Activated CD4-positive, alpha-beta memory T cell treated with anti-CD3 and anti-CD28 coated beads for 36 hours (primary cell): ENCODE data around the gene TRIM9. TPM values are rescaled to one million over a fixed set of nuclear protein-coding genes. Genes with fewer than 3 reads are reported as not detected.
A peak's percentile ranks its signal among the peaks of the same experiment; 100 is the strongest.
"Not testable (repeated sequence)": the region's sequence is repeated elsewhere in the genome, so short reads cannot be mapped to it uniquely, and the experiment has no call there.

Source experiments
- CTCF ChIA-PET: fragments of 350-600 bp; sonication (Branson Sonifier 250); formaldehyde crosslinking; loops from one replicate; lab custom pipeline; 2021; ENCODE audit warnings: antibody characterized with exemption, inconsistent platforms; lab: Charles Lee
- POLR2A ChIA-PET: fragments of 350-600 bp; sonication (Branson Sonifier 250); formaldehyde crosslinking; loops from one replicate; lab custom pipeline; 2021; ENCODE audit warnings: antibody characterized with exemption; lab: Charles Lee
- DNase-seq: peaks from one replicate; pipeline ENCODE4 v3.0.0-alpha.2; 2020
- H3K27ac Mint-ChIP-seq: one replicate; pipeline ENCODE4 v1.8.0; 2021; ENCODE audit warnings: mixed read lengths
- H3K27me3 Mint-ChIP-seq: one replicate; pipeline ENCODE4 v1.8.0; 2021; ENCODE audit warnings: mixed read lengths
- H3K36me3 Mint-ChIP-seq: one replicate; pipeline ENCODE4 v1.8.0; 2021; ENCODE audit warnings: mixed read lengths
- H3K4me1 Mint-ChIP-seq: one replicate; pipeline ENCODE4 v1.8.0; 2021; ENCODE audit warnings: low read depth, mixed read lengths
- H3K4me3 Mint-ChIP-seq: one replicate; pipeline ENCODE4 v1.8.0; 2021; ENCODE audit warnings: mild to moderate bottlenecking, mixed read lengths
- H3K9me3 Mint-ChIP-seq: one replicate; pipeline ENCODE4 v1.8.0; 2021; ENCODE audit warnings: mixed read lengths
- intact Hi-C: fragments of 100-400 bp; cut with micrococcal nuclease; formaldehyde crosslinking; loops from one replicate; pipeline ENCODE4 v1.15.1; 2023
- total RNA-seq, 2 experiments: library from RNA; stranded (reverse); gene quantifications; one replicate each; pipeline ENCODE4 v1.2.3, GENCODE V29; 2021

TRIM9 gene
- total RNA-seq, 2 experiments from 2014 or later: 0.36 to 0.40 TPM

GRCh38 chr14:50946234-50946935, 148.5 kb downstream of the TRIM9 start:
- Mint-ChIP-seq H3K4me1 (peaks cover 10% of the 10 kb centered on the region), H3K27me3 (peaks cover 23% of the 10 kb centered on the region), H3K4me3 (no peak overlapping the region), H3K27ac (no peak overlapping the region), H3K9me3 (no peaks in the 10 kb centered on the region), H3K36me3 (no peaks in the 10 kb centered on the region)
- ChIA-PET POLR2A (no interaction called here), CTCF (interaction anchor here (0.8 kb wide), 1 partner anchor 401 kb away, joined by 3 read pairs; no protein-coding TSS in a partner anchor)
- intact Hi-C loops: no loop called here
- DNase-seq: no peak

GRCh38 chr14:50944647-50945413, 150.1 kb downstream of the TRIM9 start:
- intact Hi-C loops: no loop called here
- POLR2A ChIA-PET: no interaction called here
- no peaks in the 10 kb centered on the region for H3K36me3 Mint-ChIP-seq

DNA sequence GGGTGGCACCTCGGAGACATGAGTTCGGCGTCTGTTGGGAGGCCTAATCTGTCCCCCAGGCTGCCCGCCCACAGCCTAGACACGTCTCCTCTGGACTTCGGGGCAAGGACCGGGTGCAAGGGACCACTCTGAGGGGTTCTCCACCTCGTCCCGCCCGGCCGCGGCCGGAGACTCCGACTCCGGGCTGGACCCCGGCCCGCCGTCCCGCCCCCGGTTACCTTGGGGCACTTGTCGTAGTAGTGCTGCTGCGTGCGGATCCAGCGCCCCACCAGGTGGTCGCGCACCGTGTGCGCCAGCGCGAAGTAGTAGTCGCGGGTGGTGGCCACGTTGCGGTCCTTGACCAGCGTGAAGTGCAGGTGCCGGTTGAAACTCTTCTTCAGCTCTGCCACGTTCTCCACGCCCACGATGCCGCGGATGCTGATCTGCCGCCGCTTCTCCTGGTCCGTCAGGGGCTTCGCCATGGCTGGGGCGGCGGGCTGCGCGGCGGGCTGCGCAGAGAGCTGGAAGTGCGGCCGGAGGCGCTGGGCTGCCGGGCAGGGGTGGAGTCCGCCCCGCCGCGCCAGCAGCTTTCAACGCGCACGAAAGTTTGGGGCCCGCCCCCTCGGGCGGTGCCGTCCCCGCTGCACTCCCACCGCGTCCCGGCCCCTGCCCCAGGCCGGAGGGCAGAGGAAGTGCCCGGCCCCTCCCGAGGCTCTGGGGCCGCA, 150.8 kb downstream of the TRIM9 start, which contains the start of gene PYGL:
Gene PYGL (minus strand): TSS at position 541 of the 704 bp plus-strand sequence. CDS start 80 bp downstream, at position 461.
- intact Hi-C loops: no loop called here
- Mint-ChIP-seq H3K27ac (no peak within 1 kb of the TSS), H3K36me3 (no peaks in the 10 kb centered on the region), H3K27me3 (peaks cover 31% of the 10 kb centered on the region), H3K4me1 (peaks cover 10% of the 10 kb centered on the region), H3K9me3 (no peaks in the 10 kb centered on the region), H3K4me3 (peak within 1 kb of the TSS; percentile 75)
- ChIA-PET POLR2A (no interaction called here), CTCF (no interaction called here)
- DNase-seq: peak; percentile 38

More at GRCh38 chr14:50944647-50945413, 150.1 kb downstream of the TRIM9 start:
- DNase-seq: peak; percentile 25
- Mint-ChIP-seq H3K4me1 (peaks cover 10% of the 10 kb centered on the region), H3K4me3 (peak overlapping the region; percentile 75), H3K27me3 (peaks cover 30% of the 10 kb centered on the region), H3K27ac (no peak overlapping the region), H3K9me3 (no peaks in the 10 kb centered on the region)
- CTCF ChIA-PET: no interaction called here

- CTCF ChIA-PET: no interaction called here
- no peaks in the 10 kb centered on the region for H3K9me3 Mint-ChIP-seq
- H3K27me3 Mint-ChIP-seq: peaks cover 31% of the 10 kb centered on the region
- intact Hi-C loops: no loop called here
- H3K36me3 Mint-ChIP-seq: no peaks in the 10 kb centered on the region
- peak; percentile 13 for DNase-seq
- H3K4me3 Mint-ChIP-seq: peak overlapping the region; percentile 37
- H3K4me1 Mint-ChIP-seq: peaks cover 10% of the 10 kb centered on the region
- POLR2A ChIA-PET: no interaction called here
- H3K27ac Mint-ChIP-seq: no peak overlapping the region
These were observed 151.5 kb downstream of the TRIM9 start for GRCh38 chr14:50943261-50943942.

DNA sequence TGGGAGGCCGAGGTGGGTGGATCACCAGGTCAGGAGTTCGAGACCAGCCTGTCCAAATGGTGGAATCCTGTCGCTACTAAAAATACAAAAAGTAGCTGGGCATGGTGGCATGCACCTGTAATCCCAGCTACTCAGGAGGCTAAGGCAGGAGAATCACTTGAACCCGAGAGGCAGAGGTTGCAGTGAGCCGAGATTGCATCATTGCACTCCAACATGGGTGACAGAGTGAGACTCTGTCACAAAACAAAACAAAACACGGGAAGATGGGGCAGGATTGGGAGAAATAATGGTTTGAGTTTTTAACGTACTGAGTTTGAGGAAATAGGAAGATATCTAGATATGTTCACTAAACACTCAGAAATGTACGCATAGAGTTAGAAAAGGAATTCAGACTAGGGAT, 153.3 kb downstream of the TRIM9 start:
- H3K4me3 Mint-ChIP-seq, POLR2A ChIA-PET, H3K9me3 Mint-ChIP-seq, DNase-seq, H3K36me3 Mint-ChIP-seq, H3K27ac Mint-ChIP-seq, intact Hi-C loops, CTCF ChIA-PET: not testable (repeated sequence)
- Mint-ChIP-seq H3K27me3 (peaks cover 37% of the 10 kb centered on the region), H3K4me1 (peaks cover 10% of the 10 kb centered on the region)

- Mint-ChIP-seq H3K36me3 (no peaks in the 10 kb centered on the region), H3K4me1 (peaks cover 10% of the 10 kb centered on the region), H3K9me3 (no peaks in the 10 kb centered on the region), H3K27ac (no peak overlapping the region), H3K4me3 (no peak overlapping the region), H3K27me3 (peaks cover 37% of the 10 kb centered on the region)
- ChIA-PET POLR2A (no interaction called here), CTCF (no interaction called here)
- no peak for DNase-seq
- intact Hi-C loops: no loop called here
These were observed 153.8 kb downstream of the TRIM9 start for GRCh38 chr14:50941151-50941550.

DNA sequence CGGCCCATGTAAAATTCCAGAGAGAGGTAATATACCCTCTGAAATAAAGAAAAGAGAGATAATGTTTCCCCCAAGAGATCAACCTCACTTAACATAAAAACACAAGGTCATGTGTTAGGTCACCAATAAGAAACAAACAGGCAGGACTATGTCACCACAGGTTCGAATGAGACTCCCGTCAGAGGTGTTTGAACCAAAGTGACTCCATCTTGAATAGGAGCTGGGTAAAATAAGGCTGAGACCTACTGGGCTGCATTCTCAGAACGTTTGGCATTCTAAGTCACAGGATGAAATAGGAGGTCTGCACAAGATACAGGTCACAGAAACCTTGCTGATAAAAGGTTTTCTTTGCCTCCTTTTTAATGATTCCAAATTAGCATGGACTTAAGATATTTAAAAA, 157.1 kb downstream of the TRIM9 start:
- H3K9me3 Mint-ChIP-seq: no peaks in the 10 kb centered on the region
- intact Hi-C loops: no loop called here
- ChIA-PET POLR2A (no interaction called here), CTCF (no interaction called here)
- H3K27me3 Mint-ChIP-seq: peaks cover 26% of the 10 kb centered on the region
- no peaks in the 10 kb centered on the region for H3K36me3 Mint-ChIP-seq
- no peak for DNase-seq
- H3K27ac Mint-ChIP-seq: no peak overlapping the region
- H3K4me1 Mint-ChIP-seq: no peaks in the 10 kb centered on the region
- H3K4me3 Mint-ChIP-seq: no peak overlapping the region

- Mint-ChIP-seq H3K27me3 (peaks cover 29% of the 10 kb centered on the region), H3K4me1 (no peaks in the 10 kb centered on the region), H3K27ac (no peak overlapping the region), H3K36me3 (no peaks in the 10 kb centered on the region), H3K4me3 (no peak overlapping the region), H3K9me3 (no peaks in the 10 kb centered on the region)
- DNase-seq: no peak
- ChIA-PET POLR2A (interaction anchor here (0.6 kb wide), 1 partner anchor 1271 kb away, joined by 4 read pairs; no protein-coding TSS in a partner anchor), CTCF (no interaction called here)
- intact Hi-C loops: no loop called here
These were observed 157.6 kb downstream of the TRIM9 start for GRCh38 chr14:50937325-50937724.

- Mint-ChIP-seq H3K27ac (no peak overlapping the region), H3K27me3 (peaks cover 30% of the 10 kb centered on the region), H3K9me3 (no peaks in the 10 kb centered on the region), H3K36me3 (no peaks in the 10 kb centered on the region), H3K4me1 (no peaks in the 10 kb centered on the region), H3K4me3 (no peak overlapping the region)
- CTCF ChIA-PET: no interaction called here
- POLR2A ChIA-PET: interaction anchor here (0.6 kb wide), 1 partner anchor 1271 kb away, joined by 4 read pairs; no protein-coding TSS in a partner anchor
- no peak for DNase-seq
- intact Hi-C loops: no loop called here
These were observed 158.0 kb downstream of the TRIM9 start for GRCh38 chr14:50936882-50937281.

- no peaks in the 10 kb centered on the region for H3K9me3 Mint-ChIP-seq
- intact Hi-C loops: no loop called here
- H3K27me3 Mint-ChIP-seq: peaks cover 26% of the 10 kb centered on the region
- no peaks in the 10 kb centered on the region for H3K4me1 Mint-ChIP-seq
- ChIA-PET CTCF (no interaction called here), POLR2A (no interaction called here)
- H3K27ac Mint-ChIP-seq: no peak overlapping the region
- no peaks in the 10 kb centered on the region for H3K36me3 Mint-ChIP-seq
- no peak overlapping the region for H3K4me3 Mint-ChIP-seq
- no peak for DNase-seq
These were observed 158.9 kb downstream of the TRIM9 start for GRCh38 chr14:50936016-50936340.

- intact Hi-C loops: no loop called here
- Mint-ChIP-seq H3K27ac (no peak overlapping the region), H3K9me3 (no peaks in the 10 kb centered on the region), H3K27me3 (peaks cover 25% of the 10 kb centered on the region), H3K36me3 (no peaks in the 10 kb centered on the region), H3K4me3 (no peak overlapping the region), H3K4me1 (no peaks in the 10 kb centered on the region)
- CTCF ChIA-PET: no interaction called here
- DNase-seq: no peak
- POLR2A ChIA-PET: no interaction called here
These were observed 159.5 kb downstream of the TRIM9 start for GRCh38 chr14:50935126-50936015.
